Measurements from ENCODE around the gene FERMT1. TPM values are rescaled to one million over a fixed set of nuclear protein-coding genes. Genes with fewer than 3 reads are reported as not detected.

FERMT1 gene
- total and polyA plus RNA-seq, 2 of the 13 experiments (the other 11 are each of a cell fraction or from before 2014, with no cell fraction given) = 15.8 to 29.5 TPM

DNA sequence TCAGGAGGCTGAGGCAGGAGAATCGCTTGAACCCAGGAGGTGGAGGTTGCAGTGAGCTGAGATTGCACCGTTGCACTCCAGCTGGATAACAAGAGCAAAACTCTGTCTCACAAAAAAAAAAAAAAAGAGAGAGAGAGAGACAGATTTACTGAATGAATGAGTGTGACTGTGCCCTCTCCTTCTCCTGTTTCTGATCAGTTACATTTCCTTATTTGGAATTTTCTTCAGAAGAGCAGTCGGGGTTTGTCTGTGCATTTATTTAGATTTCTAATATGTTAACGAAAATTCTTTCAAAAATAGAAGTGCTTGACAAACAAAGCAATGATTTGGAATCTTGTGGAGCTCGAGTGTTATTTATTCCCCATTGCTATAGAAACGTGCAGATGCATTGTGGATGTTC, 62.6 kb downstream of the FERMT1 start:
- in situ Hi-C loops (cut with HindIII; ENCODE audit: extremely low pct_ligation_motif_present, low pct_unique_long_range_greater_than_20kb) = no loop called here
- H3K4me2 ChIP-seq (ENCODE audit: low read depth, low read length) = no peak overlapping the region
- no peak for FAIRE-seq

DNA sequence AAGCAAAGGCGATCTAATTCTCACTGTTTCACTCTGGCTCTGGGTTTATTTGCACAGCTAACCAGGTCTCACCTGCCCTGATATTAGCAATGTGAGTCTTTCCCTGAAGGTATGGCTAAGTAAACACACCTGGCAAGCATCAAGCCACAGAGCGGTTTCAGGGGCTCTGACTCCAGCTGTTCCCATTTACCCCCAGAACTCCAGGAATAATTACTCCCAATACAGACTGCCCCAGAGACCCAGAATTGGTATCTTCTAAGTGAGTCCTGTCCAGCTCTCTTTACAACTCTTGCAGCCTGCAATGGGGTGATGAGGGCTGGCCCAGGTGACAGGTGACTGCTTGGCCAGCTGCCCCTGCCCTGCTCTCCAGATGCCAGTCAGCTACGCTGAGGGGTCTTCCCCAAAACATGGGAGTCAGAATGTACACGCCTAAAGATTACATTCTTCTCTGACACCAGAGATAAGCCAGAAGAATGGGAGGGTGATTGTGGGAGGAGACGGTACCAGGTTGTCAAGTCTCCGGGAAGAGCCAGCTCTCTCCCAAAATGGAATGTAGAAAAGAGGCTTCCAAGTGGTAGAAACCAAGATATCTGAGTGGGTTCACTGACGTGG, 64.0 kb downstream of the FERMT1 start:
- H3K79me2 ChIP-seq (ENCODE audit: insufficient read depth, low read length) = no peaks in the 10 kb centered on the region
- H3K4me2 ChIP-seq (ENCODE audit: low read depth, low read length) = no peak overlapping the region
- in situ Hi-C loops (cut with HindIII; ENCODE audit: extremely low pct_ligation_motif_present, low pct_unique_long_range_greater_than_20kb) (no loop called here), intact Hi-C loops (cut with micrococcal nuclease; ENCODE audit: unreplicated experiment) (no loop called here)
- BruUV-seq (replicated peaks) = no TSS peak
- H2AFZ ChIP-seq (ENCODE audit: low read length) = no peak overlapping the region
- no peaks in the 10 kb centered on the region for H3K36me3 ChIP-seq (replicated peaks in 1 of 2; ENCODE audit: control insufficient read depth in 1 of 2, insufficient read depth in 2 of 2, low read length in 2 of 2)
- no peaks in the 10 kb centered on the region for H4K20me1 ChIP-seq (ENCODE audit: insufficient read depth, low read length)
- H3K4me3 ChIP-seq (replicated peaks in 1 of 3; ENCODE audit: insufficient read depth in 1 of 3, low read depth in 2 of 3, low read length in 3 of 3) = no peak overlapping the region
- TF ChIP-seq ZNF549 (CRISPR knock-in tag; IDR thresholded peaks at IDR 0.05) (no peak), ZBTB20 (CRISPR knock-in tag; IDR thresholded peaks at IDR 0.05; ENCODE audit: borderline replicate concordance, low read depth) (no peak), ZNF224 (CRISPR knock-in tag; IDR thresholded peaks at IDR 0.05) (no peak), JUNB (CRISPR knock-in tag; IDR thresholded peaks at IDR 0.05; ENCODE audit: borderline replicate concordance) (no peak), FOSL1 (CRISPR knock-in tag; IDR thresholded peaks at IDR 0.05; ENCODE audit: borderline replicate concordance) (no peak), ZFP82 (CRISPR knock-in tag; IDR thresholded peaks at IDR 0.05; ENCODE audit: borderline replicate concordance) (no peak), ZNF776 (CRISPR knock-in tag; IDR thresholded peaks at IDR 0.05) (no peak)
- TF ChIP-seq, protein P1, sequence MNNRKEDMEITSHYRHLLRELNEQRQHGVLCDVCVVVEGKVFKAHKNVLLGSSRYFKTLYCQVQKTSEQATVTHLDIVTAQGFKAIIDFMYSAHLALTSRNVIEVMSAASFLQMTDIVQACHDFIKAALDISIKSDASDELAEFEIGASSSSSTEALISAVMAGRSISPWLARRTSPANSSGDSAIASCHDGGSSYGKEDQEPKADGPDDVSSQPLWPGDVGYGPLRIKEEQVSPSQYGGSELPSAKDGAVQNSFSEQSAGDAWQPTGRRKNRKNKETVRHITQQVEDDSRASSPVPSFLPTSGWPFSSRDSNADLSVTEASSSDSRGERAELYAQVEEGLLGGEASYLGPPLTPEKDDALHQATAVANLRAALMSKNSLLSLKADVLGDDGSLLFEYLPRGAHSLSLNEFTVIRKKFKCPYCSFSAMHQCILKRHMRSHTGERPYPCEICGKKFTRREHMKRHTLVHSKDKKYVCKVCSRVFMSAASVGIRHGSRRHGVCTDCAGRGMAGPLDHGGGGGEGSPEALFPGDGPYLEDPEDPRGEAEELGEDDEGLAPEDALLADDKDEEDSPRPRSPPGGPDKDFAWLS (CRISPR knock-in tag; IDR thresholded peaks at IDR 0.05; ENCODE audit: borderline replicate concordance) = no peak
- FAIRE-seq (no peak), DNase-seq (ENCODE audit: low spot score) (no peak), ATAC-seq (no peak)
- ChIA-PET CTCF (ENCODE audit: low intra/inter-chr PET ratio, low total read pairs) (no interaction called here), POLR2A (no interaction called here)
- H3K9ac ChIP-seq (ENCODE audit: insufficient read depth, low read depth, low read length) = no peak overlapping the region
- H3K27ac ChIP-seq (ENCODE audit: extremely low read length, insufficient read depth, low read length) = no peak overlapping the region
- H3K4me1 ChIP-seq (ENCODE audit: insufficient read depth, low read length) = peaks cover 28% of the 10 kb centered on the region
- no peaks in the 10 kb centered on the region for H3K9me3 ChIP-seq (ENCODE audit: low read length)
- 23% methylated on average over 7 of the region's 7 CpGs for WGBS (ENCODE audit: low lambda C conversion rate)
- H3K27me3 ChIP-seq (ENCODE audit: control insufficient read depth in 1 of 2, insufficient read depth in 2 of 2, low read length in 2 of 2) = peaks cover 0 to 5% of the 10 kb centered on the region in 2 experiments; a peak in 1 of 5 replicates

More for the DNA sequence above, 62.6 kb downstream of the FERMT1 start:
- no peaks in the 10 kb centered on the region for H3K36me3 ChIP-seq (replicated peaks in 1 of 2; ENCODE audit: control insufficient read depth in 1 of 2, insufficient read depth in 2 of 2, low read length in 2 of 2)
- H4K20me1 ChIP-seq (ENCODE audit: insufficient read depth, low read length) = no peaks in the 10 kb centered on the region
- intact Hi-C loops (cut with micrococcal nuclease; ENCODE audit: unreplicated experiment) = no loop called here
- ATAC-seq (no peak), DNase-seq (ENCODE audit: low spot score) (no peak)
- H3K9ac ChIP-seq (ENCODE audit: insufficient read depth, low read depth, low read length) = no peak overlapping the region
- TF ChIP-seq, protein P2, sequence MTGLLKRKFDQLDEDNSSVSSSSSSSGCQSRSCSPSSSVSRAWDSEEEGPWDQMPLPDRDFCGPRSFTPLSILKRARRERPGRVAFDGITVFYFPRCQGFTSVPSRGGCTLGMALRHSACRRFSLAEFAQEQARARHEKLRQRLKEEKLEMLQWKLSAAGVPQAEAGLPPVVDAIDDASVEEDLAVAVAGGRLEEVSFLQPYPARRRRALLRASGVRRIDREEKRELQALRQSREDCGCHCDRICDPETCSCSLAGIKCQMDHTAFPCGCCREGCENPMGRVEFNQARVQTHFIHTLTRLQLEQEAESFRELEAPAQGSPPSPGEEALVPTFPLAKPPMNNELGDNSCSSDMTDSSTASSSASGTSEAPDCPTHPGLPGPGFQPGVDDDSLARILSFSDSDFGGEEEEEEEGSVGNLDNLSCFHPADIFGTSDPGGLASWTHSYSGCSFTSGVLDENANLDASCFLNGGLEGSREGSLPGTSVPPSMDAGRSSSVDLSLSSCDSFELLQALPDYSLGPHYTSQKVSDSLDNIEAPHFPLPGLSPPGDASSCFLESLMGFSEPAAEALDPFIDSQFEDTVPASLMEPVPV (CRISPR knock-in tag; IDR thresholded peaks at IDR 0.05) = no peak
- TF ChIP-seq NBN (conservative IDR thresholded peaks at IDR 0.05) (no peak), TRIM24 (CRISPR knock-in tag; IDR thresholded peaks at IDR 0.05) (no peak), XBP1 (CRISPR knock-in tag; IDR thresholded peaks at IDR 0.05) (no peak)
- H3K79me2 ChIP-seq (ENCODE audit: insufficient read depth, low read length) = no peaks in the 10 kb centered on the region
- WGBS (ENCODE audit: low lambda C conversion rate) = 41% methylated on average over 6 of the region's 6 CpGs
- H3K9me3 ChIP-seq (ENCODE audit: low read length) = no peaks in the 10 kb centered on the region
- ChIA-PET CTCF (ENCODE audit: low intra/inter-chr PET ratio, low total read pairs) (no interaction called here), POLR2A (no interaction called here)
- no TSS peak for BruUV-seq (replicated peaks)
- H3K27ac ChIP-seq (ENCODE audit: extremely low read length, insufficient read depth, low read length) = no peak overlapping the region
- H3K27me3 ChIP-seq (ENCODE audit: control insufficient read depth in 1 of 2, insufficient read depth in 2 of 2, low read length in 2 of 2) = no peaks in the 10 kb centered on the region
- H2AFZ ChIP-seq (ENCODE audit: low read length) = no peak overlapping the region
- no peak overlapping the region for H3K4me3 ChIP-seq (replicated peaks in 1 of 3; ENCODE audit: insufficient read depth in 1 of 3, low read depth in 2 of 3, low read length in 3 of 3)
- H3K4me1 ChIP-seq (ENCODE audit: insufficient read depth, low read length) = peaks cover 15% of the 10 kb centered on the region
